NT2/D1 (cell line): ENCODE results near the gene PPP2R5C.

Source experiments
- DNase-seq: peaks from one replicate; pipeline ENCODE4 v3.0.0-alpha.2; 2011; ENCODE audit warnings: low read depth, low spot score
- H3K27me3 ChIP-seq: 2 replicates; pipeline ENCODE4 v1.6.0; 2011; ENCODE audit warnings: mild to moderate bottlenecking; ENCODE audit not compliant: insufficient read length, insufficient read depth
- H3K36me3 ChIP-seq: 2 replicates; pipeline ENCODE4 v1.6.1; 2011; ENCODE audit warnings: mild to moderate bottlenecking, low read length, mixed read lengths; ENCODE audit not compliant: insufficient read depth, insufficient read length
- H3K4me1 ChIP-seq: 2 replicates; pipeline ENCODE4 v1.5.1; 2011; ENCODE audit not compliant: insufficient read depth, insufficient read length
- H3K4me3 ChIP-seq: 2 replicates; pipeline ENCODE4 v1.5.1; 2011; ENCODE audit warnings: low read depth; ENCODE audit not compliant: insufficient read length
- H3K9ac ChIP-seq: 2 replicates; pipeline ENCODE4 v1.6.0; 2011; ENCODE audit warnings: low read depth; ENCODE audit not compliant: insufficient read length
- H3K9me3 ChIP-seq: 2 replicates; pipeline ENCODE4 v1.5.1; 2011; ENCODE audit warnings: mild to moderate bottlenecking, low read length; ENCODE audit not compliant: insufficient read depth
- SUZ12 ChIP-seq: IDR thresholded peaks from 2 replicates; pipeline ENCODE4 v1.6.1; 2011; ENCODE audit not compliant: insufficient read length, insufficient read depth; ENCODE audit errors: extremely low read depth
- YY1 ChIP-seq: IDR thresholded peaks from 2 replicates; pipeline ENCODE4 v1.6.1; 2011; ENCODE audit not compliant: insufficient read length, insufficient read depth
- ZNF274 ChIP-seq: IDR thresholded peaks from 2 replicates; pipeline ENCODE4 v1.6.1; 2011; ENCODE audit warnings: mild to moderate bottlenecking, low read depth, low read length

Gene PPP2R5C

GRCh38 chr14:101840649-101841369, 79.3 kb downstream of the PPP2R5C start:
- Histone ChIP-seq H3K27me3 (no peaks in the 10 kb centered on the region), H3K4me1 (no peaks in the 10 kb centered on the region), H3K4me3 (no peak overlapping the region), H3K9me3 (no peaks in the 10 kb centered on the region), H3K9ac (no peak overlapping the region), H3K36me3 (peaks cover 10% of the 10 kb centered on the region)
- TF ChIP-seq SUZ12 = no peak
- TF ChIP-seq YY1 = no peak
- TF ChIP-seq ZNF274 = no peak
- DNase-seq = no peak

GRCh38 chr14:101843038-101843437, 81.5 kb downstream of the PPP2R5C start:
- H3K4me1 ChIP-seq = no peaks in the 10 kb centered on the region
- H3K27me3 ChIP-seq = no peaks in the 10 kb centered on the region
- H3K9ac ChIP-seq = no peak overlapping the region
- DNase-seq = no peak
- no peak overlapping the region for H3K4me3 ChIP-seq
- H3K9me3 ChIP-seq = no peaks in the 10 kb centered on the region
- H3K36me3 ChIP-seq = peaks cover 13% of the 10 kb centered on the region
- TF ChIP-seq ZNF274 (no peak), SUZ12 (no peak), YY1 (no peak)

GRCh38 chr14:101843665-101844064, 82.2 kb downstream of the PPP2R5C start:
- Histone ChIP-seq H3K36me3 (peaks cover 13% of the 10 kb centered on the region), H3K4me1 (no peaks in the 10 kb centered on the region), H3K9me3 (no peaks in the 10 kb centered on the region), H3K4me3 (no peak overlapping the region), H3K27me3 (no peaks in the 10 kb centered on the region), H3K9ac (no peak overlapping the region)
- no peak for DNase-seq
- TF ChIP-seq ZNF274 (no peak), SUZ12 (no peak)

- H3K4me3 ChIP-seq = no peak overlapping the region
- no peaks in the 10 kb centered on the region for H3K4me1 ChIP-seq
- H3K27me3 ChIP-seq = no peaks in the 10 kb centered on the region
- H3K9me3 ChIP-seq = no peaks in the 10 kb centered on the region
- DNase-seq = no peak
- H3K36me3 ChIP-seq = peaks cover 12% of the 10 kb centered on the region
- H3K9ac ChIP-seq = no peak overlapping the region
- no peak for TF ChIP-seq SUZ12
- TF ChIP-seq ZNF274 = no peak
- TF ChIP-seq YY1 = no peak
Measured at GRCh38 chr14:101844219-101844618, 82.7 kb downstream of the PPP2R5C start.

- Histone ChIP-seq H3K36me3 (peaks cover 10% of the 10 kb centered on the region), H3K4me1 (no peaks in the 10 kb centered on the region), H3K4me3 (no peak overlapping the region), H3K9ac (no peak overlapping the region), H3K9me3 (no peaks in the 10 kb centered on the region), H3K27me3 (no peaks in the 10 kb centered on the region)
- no peak for DNase-seq
- TF ChIP-seq YY1 = no peak
Measured at GRCh38 chr14:101844751-101845150, 83.2 kb downstream of the PPP2R5C start.

- H3K36me3 ChIP-seq = peaks cover 10% of the 10 kb centered on the region
- no peak for DNase-seq
- no peaks in the 10 kb centered on the region for H3K9me3 ChIP-seq
- no peak overlapping the region for H3K9ac ChIP-seq
- no peaks in the 10 kb centered on the region for H3K4me1 ChIP-seq
- no peak for TF ChIP-seq YY1
- TF ChIP-seq SUZ12 = no peak
- TF ChIP-seq ZNF274 = no peak
- no peaks in the 10 kb centered on the region for H3K27me3 ChIP-seq
- H3K4me3 ChIP-seq = no peak overlapping the region
Measured at GRCh38 chr14:101845496-101845895, 84.0 kb downstream of the PPP2R5C start.

- no peak overlapping the region for H3K9ac ChIP-seq
- H3K36me3 ChIP-seq = peaks cover 10% of the 10 kb centered on the region
- no peaks in the 10 kb centered on the region for H3K9me3 ChIP-seq
- H3K4me1 ChIP-seq = no peaks in the 10 kb centered on the region
- TF ChIP-seq SUZ12 = no peak
- no peak for TF ChIP-seq ZNF274
- TF ChIP-seq YY1 = no peak
- no peak for DNase-seq
- no peaks in the 10 kb centered on the region for H3K27me3 ChIP-seq
- no peak overlapping the region for H3K4me3 ChIP-seq
Measured at GRCh38 chr14:101845896-101846295, 84.4 kb downstream of the PPP2R5C start.

- Histone ChIP-seq H3K9ac (no peak overlapping the region), H3K4me3 (no peak overlapping the region), H3K27me3 (no peaks in the 10 kb centered on the region), H3K4me1 (peaks cover 3% of the 10 kb centered on the region), H3K9me3 (no peaks in the 10 kb centered on the region), H3K36me3 (peaks cover 6% of the 10 kb centered on the region)
- no peak for TF ChIP-seq ZNF274
- no peak for TF ChIP-seq SUZ12
- no peak for TF ChIP-seq YY1
- DNase-seq = no peak
Measured at GRCh38 chr14:101849125-101849524, 87.6 kb downstream of the PPP2R5C start.
